Jurkat, Clone E6-1 (cell line): Measurements from ENCODE around the gene SOX13.
A peak's percentile ranks its signal among the peaks of the same experiment; 100 is the strongest.

Source experiments
- DNase-seq: peaks from one replicate; pipeline ENCODE4 v3.0.0-alpha.2; 2011; ENCODE audit warnings: low read depth, low spot score
- H3K4me3 ChIP-seq: 2 replicates; pipeline ENCODE4 v1.5.1; 2011; ENCODE audit warnings: mild to moderate bottlenecking, low read length, control low read depth, moderate library complexity

The SOX13 gene

DNA sequence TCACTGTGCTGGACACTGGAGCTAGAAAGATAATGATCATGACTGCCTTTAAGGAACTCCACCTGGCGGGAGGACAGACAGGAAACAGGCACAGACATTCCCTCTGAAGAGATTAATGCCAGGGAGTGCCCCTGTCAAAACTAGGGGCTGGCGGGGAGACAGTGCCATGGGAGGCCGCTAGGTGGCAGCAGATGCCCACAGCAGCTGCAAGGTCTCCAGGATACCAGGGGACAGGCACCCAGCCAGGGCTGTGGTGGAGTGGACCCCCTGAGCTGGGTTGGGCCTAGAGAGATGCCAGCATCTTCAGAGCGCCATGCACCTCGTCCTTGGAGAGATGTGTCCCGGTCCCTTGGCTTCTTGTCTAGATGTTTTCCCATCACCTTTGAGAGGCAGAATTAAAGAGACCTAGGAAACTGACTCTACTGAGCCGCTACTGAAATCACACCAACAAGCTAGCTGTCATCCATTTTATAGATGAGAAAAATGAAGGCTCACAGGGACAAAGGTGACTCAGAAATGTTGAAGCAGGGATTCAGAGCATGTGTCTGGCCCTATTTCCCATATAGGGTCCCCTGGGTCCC, 89.7 kb downstream of the SOX13 start:
- no peak overlapping the region for H3K4me3 ChIP-seq

DNA sequence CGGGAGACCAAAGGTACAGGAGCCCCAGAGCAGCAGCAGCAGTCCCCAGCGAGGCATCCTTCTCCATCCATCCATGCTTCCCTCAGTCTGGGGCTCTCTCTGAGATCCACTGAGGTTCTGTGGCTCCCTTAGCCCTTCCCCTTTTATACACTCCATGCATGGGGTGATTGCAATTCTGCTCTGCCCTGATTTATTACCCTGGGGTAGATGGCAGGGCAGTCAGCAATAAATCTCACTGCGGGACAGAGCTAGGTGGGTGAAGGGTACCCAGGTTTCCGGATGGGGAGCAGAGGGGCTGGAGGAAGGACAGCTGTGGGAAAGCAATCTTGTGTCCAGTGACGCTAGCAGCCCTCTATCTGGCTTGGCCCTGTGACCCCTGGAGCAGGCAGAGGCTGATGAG, 93.3 kb downstream of the SOX13 start, which contains the start of gene REN:
Gene REN (minus strand): TSS at position 119 of the 400 bp plus-strand sequence. CDS start 44 bp downstream, at position 75.
- H3K4me3 ChIP-seq: no peak within 1 kb of the TSS
- no peak for DNase-seq

More for the DNA sequence above, 89.7 kb downstream of the SOX13 start:
- peak; percentile 50 for DNase-seq

DNA sequence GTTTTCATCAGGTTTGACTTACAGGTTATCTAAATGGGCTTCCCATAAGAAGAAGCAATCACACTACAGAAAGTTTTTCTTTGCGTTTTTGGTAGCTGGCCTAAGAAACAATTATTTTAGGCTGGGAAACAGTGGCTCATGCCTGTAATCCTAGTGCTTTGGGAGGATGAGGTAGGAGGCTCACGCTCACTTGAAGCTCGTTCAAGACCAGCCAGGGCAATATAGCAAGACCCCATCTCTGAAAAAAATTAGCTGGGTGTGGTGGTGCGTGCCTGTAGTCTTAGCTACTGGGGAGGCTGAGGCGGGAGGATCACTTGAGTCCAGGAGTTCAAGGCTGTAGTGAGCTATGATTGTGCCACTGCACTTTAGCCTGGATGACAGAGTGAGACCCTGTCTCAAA, 94.8 kb downstream of the SOX13 start:
- no peak overlapping the region for H3K4me3 ChIP-seq
- no peak for DNase-seq

DNA sequence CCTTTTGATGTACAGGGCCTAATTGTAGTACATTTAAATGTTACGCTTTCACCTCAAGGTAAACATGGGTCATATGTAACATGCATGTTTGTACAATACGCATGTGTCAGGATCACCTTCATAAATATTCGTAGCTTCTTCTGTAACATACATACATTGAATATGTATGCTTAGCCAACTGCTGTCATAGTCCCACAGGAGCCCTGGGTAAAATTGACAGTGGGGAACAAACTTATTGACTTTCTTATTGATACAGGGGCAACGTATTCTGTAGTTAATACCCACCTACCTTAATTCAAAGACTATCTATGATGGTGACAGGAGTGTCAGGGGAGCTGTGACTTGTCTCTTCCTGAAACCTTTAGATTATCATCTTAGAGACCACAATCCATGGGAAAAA, 96.9 kb downstream of the SOX13 start:
- DNase-seq: no peak
- no peak overlapping the region for H3K4me3 ChIP-seq

DNA sequence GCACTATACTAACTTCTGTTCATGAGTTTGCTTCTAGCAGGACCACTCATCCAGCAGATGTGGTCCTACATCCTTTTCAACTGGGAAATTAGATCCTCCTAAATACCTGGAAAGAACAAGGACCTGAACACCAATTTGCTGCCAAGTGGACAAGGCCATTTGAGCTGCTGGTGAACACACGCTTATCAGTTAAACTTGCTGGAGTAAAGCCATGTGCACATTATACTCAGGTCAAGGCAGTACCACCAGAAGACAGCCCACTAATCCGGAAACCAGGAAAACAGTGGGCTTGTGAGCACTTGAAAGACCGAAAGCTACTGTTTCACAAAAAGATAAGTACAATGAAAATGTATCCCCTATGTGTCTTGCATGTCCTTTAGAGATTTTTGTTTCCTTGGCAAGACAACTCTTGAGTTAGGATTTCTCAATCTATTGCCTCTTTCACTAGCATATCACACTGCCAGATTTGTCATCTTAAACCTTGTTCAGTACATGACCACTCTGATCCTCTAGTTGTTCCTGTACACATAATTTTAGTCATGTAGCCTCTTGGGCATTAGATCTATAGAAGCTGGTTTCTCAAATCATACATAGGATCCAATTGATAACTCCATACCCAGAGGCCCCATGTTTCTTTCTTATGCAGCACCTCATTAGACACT, 97.7 kb downstream of the SOX13 start:
- no peak overlapping the region for H3K4me3 ChIP-seq
- no peak for DNase-seq

DNA sequence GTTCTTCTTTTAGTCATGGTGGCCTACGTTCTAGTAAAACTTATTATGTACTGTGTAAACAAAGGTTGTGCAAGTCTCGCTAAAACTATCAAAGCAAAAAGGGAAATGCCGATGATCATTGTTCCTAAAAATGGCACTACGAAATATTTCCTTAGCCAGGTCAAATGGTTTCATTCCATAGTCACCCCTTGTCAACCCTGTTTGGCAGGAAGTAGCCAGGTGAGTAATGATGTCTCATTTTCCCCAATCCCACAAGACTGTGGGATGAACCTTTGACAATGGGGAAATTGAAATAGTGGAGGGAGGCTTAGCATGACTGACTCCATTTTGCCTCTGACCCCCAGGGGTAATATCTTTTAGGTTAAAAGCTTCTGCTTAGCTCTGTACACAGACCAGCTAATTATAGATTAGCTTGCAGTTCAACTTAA, 98.8 kb downstream of the SOX13 start:
- DNase-seq: no peak
- no peak overlapping the region for H3K4me3 ChIP-seq

DNA sequence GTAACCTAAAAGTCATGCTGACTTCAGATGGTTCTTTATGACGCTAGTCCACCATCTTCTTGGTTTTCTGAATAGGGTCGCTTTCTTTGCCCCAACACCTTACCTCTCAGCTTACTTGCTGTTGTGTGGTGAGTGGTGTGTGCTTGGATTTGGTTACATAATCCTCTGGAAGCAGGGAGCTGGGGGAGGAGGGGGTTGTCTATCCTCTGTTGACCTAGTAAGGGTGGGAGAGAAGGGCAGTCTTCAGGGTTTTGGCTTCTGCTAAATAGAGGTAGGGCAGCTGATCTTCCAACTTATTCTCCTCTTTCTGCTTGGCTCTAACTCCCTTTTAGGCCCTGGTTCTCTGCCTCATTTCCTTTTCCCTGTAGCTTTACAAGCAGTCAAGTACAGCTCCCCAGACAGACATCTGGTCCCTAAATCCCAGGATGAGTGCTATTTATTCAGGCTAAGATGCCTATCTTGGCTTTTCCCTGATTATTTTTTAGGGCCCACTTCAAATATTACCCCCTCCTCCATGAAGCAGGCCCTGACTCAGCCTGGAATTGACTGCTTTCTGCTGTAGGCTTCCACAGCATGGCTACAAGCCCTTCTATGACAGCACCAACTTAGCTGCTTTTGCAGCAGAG, 99.6 kb downstream of the SOX13 start:
- no peak for DNase-seq
- no peak overlapping the region for H3K4me3 ChIP-seq

DNA sequence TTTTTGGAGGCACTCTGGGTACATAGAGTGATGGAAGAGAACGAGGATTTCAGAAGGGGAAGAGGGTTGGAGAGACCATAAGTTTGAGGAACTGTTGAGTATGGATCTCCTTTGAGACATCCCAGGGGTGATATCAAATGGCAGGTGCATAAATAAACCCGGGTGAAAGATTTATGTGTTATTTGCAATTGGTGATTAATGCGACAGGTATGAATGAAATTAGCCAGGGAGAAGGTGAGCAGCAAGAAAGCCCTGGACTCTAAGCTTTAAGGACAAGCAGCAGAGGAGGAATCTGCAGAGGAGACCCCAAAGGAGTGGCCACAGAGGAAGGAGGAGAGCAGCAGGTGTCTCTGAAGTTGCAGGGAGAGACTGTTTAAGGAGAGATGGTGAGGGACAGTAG, 102.0 kb downstream of the SOX13 start:
- DNase-seq: no peak

DNA sequence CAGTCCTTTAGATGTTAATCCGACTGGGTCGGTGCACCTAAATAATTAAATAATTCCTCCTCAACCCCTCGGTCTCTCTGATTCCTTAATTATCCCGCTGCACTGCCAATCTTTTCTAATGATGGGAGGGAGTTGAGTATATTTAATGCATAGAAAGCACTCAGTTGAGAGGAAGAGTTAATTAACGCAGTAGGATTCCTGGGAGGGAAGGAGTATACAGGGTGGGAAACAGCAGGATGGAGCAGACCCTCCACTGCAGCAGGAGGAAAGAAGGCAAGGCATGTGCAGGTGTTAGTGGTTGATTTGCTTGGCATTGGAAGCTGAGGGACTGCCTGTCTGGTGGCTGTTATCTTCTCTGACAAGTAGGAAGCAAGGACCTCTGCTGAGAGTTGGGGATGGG, 103.1 kb downstream of the SOX13 start:
- no peak overlapping the region for H3K4me3 ChIP-seq
- DNase-seq: no peak

More for the DNA sequence above, 102.0 kb downstream of the SOX13 start:
- no peak overlapping the region for H3K4me3 ChIP-seq

DNA sequence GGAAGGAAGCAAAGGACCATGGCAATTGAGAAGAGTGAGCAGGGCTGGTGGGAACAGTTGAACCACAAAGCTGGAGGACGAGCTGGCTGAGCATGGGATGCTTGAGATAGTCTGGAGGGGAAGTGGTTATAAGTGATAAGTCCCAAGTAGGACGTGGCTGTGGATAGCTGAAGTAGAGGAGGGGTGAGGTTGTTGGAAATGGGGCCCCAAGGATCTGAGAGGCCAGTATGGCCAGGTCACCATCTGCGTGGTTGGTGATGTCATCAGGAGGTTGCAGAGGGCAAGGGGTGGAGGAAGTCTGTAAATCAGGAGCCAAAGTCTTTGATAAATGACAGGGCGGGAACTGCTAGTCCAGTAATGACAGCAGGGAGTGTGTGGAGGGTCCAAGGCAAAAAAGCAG, 104.2 kb downstream of the SOX13 start:
- no peak overlapping the region for H3K4me3 ChIP-seq
- no peak for DNase-seq
